GM21360 (cell line): Measurements from ENCODE around the gene BCAR3.
"Not testable (repeated sequence)": the region's sequence is repeated elsewhere in the genome, so short reads cannot be mapped to it uniquely, and the experiment has no call there.

ENCODE experiments used
- ATAC-seq: cut with Tn5 transposase; IDR thresholded peaks from one replicate; pipeline ENCODE4 v1.9.1; 2021; ENCODE audit warnings: mild to moderate bottlenecking, moderate library complexity; ENCODE audit not compliant: unreplicated experiment

BCAR3 gene

DNA sequence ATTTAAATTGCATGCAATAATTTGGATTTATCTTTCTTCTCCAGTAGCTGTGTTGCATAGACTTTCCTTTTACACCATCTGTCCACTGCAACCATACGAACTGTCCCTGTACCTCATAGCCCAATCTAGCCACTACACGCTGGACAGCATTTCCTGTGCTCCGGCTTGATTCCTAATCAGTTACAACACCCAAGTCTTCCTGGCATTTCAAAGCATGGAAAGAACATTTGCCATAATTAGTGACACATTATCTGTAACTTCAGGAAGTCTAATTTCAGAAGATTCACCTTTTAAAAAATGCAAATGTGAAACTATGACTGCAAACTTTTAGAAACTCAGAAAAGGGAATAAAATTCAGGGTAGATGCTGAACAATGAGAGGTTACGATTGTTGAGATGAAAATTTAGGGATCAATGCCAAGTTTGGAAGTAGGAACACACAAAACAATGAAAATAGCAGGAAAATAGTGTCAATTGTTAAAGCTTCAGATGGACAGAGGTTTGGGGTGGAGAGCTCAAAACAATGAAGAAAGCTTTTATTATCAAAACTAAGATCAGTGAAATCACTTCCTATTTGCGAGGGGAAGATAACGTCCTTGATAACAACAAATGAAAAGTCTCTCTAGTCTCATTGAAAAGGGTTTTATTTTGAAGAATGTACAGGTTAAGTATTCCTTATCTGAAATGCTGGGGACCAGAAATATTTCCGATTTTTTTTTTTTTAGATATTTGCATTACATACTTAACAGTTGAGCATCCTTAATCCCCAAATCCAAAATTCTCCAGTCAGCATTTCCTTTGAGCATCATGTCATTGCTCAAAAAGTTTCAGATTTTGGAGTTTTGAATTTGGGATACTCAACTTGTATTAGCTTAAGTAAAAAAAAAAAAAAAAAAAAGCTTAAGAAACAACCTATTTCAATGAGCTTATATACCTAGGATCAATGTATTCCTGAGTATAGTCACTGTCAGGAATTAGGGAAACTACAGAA lies 126.5 kb downstream of the BCAR3 start:
- ATAC-seq: no peak

DNA sequence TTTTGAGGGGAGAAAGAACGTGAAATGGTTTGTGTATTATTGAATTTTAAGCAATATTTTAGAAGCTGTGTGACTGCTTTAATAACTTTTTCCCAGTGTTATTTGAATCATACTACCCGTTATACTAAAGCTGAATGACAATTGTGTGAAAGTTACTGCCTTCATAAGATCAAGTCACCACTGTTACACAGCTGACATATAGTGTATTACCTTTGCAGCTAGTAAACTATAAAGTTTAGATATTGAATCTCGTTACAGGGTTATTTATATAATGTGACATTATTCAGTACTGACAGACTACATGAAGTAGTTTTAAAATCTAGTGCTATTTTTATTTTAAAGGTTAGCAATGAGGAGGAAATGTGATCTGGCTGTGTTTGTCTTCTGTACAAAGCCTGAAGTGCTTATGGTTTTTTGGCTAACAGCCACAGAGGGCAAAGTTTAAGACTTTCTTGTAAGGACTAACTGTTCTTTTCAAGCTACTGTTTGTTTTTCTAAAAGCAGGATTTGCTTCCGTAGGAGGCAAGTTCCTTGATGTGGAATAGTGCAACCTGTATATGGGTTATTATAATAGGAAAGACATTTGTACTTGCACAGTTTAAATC lies 127.6 kb downstream of the BCAR3 start:
- not testable (repeated sequence) for ATAC-seq

DNA sequence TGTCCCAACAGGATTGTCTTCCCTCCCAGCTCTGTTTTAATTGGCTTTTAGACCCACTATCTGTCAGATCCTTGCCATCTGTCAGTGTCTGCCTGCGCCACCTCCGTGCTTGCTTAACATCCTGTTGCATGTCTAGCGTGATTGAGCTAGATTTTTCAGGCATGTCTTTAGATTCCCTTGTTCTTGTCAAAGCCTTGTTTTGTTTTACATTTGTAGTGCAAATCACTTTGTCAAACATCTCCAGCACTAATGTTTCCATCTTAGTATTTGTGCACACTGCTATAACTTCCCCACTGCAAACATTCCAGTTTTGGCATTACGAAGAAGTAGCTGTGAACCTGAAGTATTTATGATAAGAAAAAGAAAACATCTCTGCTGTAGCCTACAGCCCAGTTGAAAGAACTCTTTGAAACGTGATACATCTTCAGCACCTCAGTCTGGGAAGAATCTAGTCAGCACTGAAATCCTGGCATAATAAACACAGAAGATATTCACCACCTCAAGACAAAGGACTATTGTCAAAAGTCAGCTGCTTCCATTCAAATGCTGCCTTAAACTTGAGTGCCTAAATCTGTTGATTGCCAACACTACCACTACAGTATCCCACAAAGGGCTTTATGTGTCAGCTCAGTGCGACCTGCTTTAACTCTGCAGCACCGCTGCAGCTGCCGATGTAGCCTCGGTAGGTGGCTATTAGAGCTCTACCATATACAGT lies 128.7 kb downstream of the BCAR3 start:
- ATAC-seq: no peak

DNA sequence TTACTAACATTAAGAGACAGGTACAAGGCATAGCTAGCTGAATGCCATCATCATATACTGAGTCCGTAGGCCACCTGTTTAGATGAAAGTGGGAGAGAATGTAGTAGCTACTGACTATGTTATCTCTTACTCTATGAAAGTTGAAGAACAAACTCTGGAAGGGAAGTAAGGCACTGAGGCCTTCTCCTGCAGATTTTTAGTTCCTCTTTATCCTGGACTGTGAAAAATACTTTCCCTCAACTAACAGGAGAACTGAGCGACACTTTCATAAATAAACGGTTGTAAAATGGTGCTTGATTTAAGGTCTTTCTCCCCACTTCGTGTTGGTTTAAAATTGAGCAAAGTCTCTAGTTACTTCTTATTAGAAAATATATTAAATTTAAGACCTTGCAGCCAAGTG lies 131.8 kb downstream of the BCAR3 start:
- ATAC-seq: no peak

DNA sequence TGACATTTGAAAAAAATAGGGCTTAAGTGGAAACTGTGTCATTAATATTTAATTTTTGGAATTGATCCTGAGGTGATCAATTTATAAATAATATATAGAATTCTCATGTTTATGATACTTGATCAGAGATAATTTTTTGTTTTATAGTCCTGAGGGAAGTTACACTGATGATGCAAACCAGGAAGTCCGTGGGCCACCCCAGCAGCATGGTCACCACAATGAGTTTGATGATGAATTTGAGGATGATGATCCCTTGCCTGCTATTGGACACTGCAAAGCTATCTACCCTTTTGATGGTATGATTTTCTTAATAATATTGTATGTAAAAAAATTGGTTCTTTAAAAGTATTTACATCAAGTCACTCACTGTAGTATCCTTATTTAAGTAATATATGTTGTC lies 132.5 kb downstream of the BCAR3 start:
- ATAC-seq: no peak

DNA sequence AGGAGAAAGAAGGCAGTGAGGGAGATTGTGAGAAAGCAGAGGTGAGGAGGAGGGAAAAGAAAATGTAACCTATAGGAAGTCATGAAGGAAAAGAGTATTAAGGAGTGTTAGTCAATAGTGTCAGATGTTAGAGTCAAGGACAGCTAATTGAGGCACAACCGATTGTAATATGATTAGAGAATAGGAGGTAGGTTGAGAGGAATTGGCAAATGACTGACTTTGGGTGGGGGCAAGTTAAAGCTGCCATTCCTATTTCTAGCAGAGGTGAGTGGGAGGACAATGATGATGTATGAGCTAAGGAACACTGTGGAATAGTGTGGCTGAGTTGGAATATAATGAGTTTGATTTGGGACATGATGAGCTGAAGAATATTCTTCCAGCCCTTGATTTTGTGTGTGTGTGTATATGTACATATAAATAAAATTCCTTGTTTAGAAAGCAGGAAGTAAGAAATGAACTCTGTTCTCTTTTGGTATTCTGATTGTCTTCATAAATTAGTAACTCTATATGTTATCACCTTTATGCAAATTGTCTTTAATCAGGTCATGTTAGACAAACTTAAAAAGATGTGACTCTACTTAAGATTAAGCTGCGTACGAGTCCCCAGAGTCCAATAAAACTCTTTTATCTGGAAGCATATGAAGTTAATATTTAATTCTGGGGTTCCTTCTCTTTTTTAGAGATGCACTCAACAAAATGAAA lies 135.3 kb downstream of the BCAR3 start:
- ATAC-seq: no peak

DNA sequence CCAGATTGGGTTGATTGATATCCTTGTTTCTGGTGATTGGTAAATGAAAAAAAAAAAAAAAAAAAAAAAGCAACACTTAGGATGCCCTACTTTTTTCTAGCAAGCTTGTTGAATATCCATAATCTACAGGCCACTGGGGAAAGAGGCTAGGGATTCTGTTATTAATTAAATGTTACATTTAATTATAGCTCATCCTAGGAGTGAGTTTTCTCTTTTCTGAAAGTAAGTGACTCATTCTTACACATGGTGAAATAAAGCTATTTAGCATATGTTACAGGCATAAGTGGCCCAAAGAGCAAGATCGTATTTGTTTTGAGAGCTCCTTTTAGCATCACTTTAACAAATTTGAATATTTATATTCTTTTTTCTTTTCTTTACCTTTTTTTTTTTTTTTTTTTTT lies 139.2 kb downstream of the BCAR3 start:
- ATAC-seq: no peak

DNA sequence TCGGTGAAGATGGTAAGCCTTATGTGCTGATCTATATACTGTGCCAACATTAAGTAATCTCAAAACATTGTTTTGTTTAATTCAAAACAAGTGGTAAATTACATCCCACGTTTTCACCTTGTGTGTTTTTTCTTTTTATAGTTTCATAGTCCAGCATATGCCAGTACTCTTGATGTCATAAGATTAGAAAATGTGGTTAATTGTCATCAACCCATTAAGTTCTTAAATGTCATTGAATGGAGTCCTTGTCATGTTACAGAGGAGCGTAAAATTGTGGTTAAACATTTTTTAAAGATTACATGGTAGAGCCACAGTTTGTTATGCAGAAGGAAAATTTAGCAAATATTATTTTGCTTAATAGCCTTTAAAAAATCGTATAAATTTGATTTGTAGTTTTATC lies 140.6 kb downstream of the BCAR3 start:
- ATAC-seq: no peak

DNA sequence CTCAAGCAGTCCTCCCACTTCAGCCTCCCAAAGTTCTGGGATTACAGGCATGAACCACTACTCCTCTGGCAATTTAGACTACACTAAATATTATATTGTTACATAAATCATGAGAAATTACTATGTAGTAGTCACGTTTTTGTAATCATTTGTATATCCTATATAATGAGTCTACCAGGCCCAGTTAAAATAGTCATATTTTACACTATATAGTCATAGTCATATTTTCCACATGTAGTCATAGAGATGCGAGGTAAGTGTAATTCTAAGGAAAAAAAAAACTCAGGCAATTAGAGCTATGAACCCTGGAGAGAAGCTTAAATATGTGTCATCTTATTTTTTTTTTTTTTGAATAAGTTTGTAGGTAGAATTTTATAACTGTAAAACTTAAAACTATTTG lies 143.7 kb downstream of the BCAR3 start:
- ATAC-seq: no peak

DNA sequence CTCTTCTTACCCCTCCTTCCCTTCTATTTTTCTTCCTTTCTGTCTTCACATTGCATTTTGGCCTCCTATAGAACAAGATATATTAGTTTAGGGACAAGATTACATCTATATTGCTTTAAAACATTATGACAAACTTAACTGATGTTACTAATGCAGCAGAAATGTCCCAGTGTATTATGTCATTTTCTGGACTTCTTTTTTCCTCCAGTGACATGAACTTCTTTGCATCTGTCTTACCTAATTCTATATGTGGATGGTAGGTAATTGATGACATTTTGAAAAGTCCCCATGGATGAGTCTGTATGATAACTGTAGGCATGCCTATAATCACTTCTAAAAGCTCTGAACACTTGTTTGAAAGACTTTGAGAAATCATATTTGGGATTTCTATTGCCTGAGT lies 144.2 kb downstream of the BCAR3 start:
- no peak for ATAC-seq

DNA sequence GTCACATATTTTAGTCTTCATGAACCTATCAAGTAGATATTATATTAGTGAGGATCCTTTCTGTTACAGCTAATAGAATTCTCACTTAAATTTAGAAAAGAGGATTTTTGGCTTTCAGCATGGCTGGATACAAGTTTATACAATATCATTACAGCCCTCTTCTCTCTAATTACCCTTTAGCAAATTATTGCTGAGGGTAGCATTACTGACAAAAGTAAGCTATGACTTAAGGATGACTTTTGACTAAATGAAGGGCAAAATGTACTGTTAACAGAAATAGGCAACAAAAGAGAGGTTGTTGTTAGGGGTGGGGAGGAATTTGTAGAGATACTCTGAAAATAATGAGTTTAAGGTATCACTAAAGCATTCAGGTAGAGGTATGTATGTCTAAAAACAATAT lies 148.0 kb downstream of the BCAR3 start:
- no peak for ATAC-seq

DNA sequence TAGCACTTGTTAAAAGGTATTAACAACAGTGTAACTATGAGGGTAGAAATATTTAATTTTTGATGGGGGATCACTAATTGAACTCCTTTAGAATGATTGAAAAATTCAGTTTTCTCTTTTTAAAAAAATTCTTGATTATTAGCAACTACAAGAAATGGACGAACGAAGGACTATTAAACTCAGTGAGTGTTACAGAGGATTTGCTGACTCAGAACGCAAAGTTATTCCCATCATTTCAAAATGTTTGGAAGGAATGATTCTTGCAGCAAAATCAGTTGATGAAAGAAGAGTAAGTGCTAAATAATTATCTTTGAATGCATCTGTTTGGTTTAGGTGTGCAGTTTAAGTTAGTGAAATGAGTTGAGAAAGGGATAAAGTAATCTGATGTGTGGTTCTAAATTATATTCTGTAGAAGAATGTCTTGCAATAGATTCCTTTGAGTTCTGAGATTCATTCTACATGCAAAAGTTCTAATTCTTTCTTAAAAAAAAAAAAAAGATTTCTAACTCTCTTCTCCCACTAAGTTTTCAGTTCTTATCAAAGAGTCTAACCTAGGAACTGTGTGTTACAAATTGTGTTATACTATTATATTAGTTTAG lies 148.8 kb downstream of the BCAR3 start:
- no peak for ATAC-seq

DNA sequence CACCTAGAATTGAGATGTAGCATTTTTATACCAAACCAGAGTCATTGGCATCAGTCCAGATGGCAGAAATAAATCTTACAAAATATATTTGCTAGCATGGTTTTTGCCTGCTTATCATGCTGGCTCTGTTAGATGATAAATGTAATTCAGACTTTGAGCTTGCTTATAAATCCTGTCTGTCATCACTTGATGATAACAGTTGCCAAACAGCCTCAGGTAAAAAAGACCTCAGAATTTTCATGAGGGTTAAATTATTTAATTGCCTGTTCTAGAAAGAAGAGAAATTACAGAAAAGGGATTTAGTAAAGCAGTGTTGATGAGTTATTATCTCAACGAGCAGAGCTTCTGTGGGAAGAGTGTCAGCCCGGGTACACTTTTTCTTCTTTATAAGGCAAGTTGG lies 150.4 kb downstream of the BCAR3 start:
- ATAC-seq: no peak

DNA sequence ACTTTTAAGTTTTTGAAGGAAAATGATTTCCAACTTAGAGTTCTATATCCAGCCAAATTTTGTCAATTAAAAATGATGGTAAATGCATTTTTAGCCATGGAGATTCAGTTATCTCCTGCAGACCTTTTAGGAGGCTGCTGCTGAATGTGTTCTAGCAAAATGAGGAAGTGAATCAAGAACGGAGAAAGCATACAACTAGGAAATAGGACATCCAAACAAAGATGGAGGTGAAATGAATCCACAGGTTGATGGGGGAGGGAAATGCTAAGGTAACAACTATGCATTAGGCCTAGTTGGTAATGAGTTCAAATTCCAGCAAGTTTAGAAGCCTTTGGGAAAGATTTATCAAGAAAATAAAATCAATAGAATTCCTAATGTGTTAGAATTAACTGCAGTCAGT lies 153.2 kb downstream of the BCAR3 start:
- ATAC-seq: no peak

DNA sequence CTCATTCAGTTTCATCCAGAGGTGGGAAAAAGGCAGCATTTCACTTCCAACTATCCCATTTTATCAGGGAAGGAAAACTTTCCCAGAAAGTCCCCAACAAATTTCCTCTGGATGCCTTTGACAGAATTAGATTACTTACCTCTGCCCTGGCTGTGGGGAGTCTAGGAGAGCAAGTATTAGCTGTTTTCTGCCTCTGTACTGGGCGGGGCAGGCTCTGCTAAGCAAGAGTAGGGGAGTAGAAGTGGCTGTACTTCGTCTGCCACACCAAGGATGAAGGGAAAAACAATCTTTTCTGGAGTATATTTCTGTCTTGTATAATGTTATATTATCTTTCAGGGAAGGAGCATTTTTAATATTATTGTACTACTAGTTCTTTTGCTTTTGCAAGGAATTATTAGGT lies 155.2 kb downstream of the BCAR3 start:
- ATAC-seq: no peak

DNA sequence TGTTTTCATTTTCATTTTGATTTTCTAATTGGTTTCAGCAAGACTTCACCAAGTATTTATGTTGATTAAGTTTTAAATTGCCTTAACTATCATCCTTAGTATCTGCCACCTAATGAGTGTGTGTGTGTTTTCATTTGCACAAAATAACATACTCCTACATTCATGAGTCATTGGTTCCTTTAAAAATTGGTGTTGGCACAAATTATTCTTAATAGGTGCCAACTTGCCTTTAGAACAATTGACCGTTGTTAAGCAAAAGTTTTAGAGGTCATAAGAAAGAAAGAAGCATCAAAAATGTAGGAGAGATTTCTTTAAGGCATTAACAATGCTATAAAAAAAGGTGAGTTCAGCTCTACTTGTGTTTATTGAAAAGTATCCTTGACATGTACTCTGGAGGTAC lies 156.2 kb downstream of the BCAR3 start:
- no peak for ATAC-seq

DNA sequence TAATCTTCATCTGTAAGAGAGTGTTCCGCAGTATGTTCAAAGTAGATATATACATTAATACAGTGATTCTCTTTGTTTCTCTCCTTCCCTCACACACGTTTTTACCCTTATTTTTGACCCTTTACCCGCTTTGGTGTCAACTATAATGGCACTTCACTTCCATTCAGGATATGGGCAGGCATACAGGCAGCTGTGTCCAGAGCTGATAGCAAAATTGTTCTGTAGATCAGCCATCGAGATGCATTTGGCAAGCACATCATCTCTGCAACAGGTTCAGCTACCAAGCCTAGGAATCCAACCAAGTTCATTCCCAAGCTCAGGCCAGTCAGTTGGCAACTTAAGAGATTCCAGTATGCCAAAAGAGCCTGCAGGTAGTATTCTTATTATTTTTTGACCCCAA lies 158.9 kb downstream of the BCAR3 start:
- no peak for ATAC-seq

DNA sequence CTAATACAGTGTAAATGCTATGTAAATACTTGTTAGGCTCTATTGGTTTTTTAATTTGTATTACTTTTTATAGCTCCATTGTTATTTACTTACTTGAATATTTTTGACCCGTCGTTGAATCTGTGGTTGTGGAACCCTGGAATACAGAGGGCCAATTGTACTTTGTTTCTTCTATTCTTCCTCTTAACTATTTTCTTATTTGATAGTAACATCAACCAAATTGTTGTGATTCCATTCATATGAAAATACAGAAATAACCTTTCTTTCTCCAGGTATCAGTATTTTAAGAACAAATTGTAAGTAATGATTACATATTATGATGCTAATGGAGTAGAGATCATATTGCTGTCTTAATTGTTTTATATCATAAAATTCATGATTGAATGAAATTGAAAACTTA lies 160.0 kb downstream of the BCAR3 start:
- no peak for ATAC-seq

DNA sequence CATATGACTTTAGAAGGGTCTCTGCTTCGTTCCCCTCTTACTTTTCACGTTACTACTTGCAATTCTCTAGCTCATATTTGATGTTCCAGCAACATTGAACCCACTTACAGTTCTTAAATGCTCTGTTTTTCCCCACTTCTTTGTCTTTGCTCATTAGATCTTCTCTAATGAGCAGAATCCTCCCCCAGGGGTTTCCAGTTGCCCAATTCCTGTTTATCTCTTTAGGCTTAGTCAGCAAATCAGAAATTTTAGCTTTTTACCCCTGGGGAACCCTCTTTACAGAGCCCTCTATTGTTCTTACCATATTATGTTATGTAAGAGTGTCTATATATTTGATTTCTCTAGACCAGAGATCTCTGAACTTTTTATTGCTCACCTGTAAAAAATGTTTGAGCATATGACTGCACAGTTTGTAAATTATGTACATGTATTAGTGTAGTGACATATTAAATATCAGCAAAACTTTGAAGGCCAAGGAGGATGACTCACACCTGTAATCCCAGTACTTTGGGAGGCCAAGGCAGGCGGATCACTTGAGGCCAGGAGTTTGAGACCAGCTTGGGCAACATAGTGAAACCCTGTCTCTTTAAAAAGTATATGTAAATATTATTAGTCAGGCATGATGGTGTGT lies 162.3 kb downstream of the BCAR3 start:
- no peak for ATAC-seq

DNA sequence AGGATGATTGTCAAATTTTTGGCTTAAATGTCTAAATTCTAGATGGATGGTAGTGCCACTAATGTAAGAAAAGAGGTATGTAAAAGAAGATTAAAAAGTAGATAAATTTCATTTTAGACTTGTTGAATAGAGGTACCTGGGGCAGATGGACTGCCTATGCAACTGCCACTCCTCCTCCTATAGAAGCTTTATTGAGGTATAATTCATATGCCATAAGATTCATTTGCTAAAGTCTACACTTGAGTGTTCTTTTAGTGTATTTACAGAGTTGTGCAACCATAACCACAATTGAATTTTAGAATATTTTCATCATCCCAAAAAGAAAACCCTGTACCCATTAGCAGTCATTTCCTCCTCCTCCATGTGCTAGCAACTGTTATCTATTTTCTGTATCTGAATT lies 163.1 kb downstream of the BCAR3 start:
- no peak for ATAC-seq
